Measurements from ENCODE around the gene C3orf70.

The C3orf70 gene

GRCh38 chr3:185029086-185029485, 123.8 kb downstream of the C3orf70 start:
- TF ChIP-seq GATA3 (IDR thresholded peaks at IDR 0.05; ENCODE audit: low read depth, low read length) (no peak), GATA2 (IDR thresholded peaks at IDR 0.05; ENCODE audit: low read depth, low read length) (no peak)

- no peak for TF ChIP-seq GATA2 (IDR thresholded peaks at IDR 0.05; ENCODE audit: low read depth, low read length)
Measured at GRCh38 chr3:185028121-185028520, 124.7 kb downstream of the C3orf70 start.

Data from SH-SY5Y (cell line).